ENCODE results near the gene CAPN6. TPM values are rescaled to one million over a fixed set of nuclear protein-coding genes. Genes with fewer than 3 reads are reported as not detected.

Gene CAPN6
- total RNA-seq, 1 experiment from 2014 or later, result 3.1 TPM

GRCh38 chrX:111216293-111216801 is 53.9 kb downstream of the CAPN6 start:
- H3K9me3 Mint-ChIP-seq, result no peaks in the 10 kb centered on the region
- ChIA-PET POLR2A (no interaction called here), CTCF (no interaction called here)
- ATAC-seq (no peak), DNase-seq (ENCODE audit: low spot score) (no peak)
- no peaks in the 10 kb centered on the region for H3K27me3 Mint-ChIP-seq (ENCODE audit: low read depth)
- peaks cover 8% of the 10 kb centered on the region for H3K4me1 Mint-ChIP-seq
- no peaks in the 10 kb centered on the region for H3K36me3 Mint-ChIP-seq
- H3K4me3 Mint-ChIP-seq, result no peak overlapping the region
- H3K27ac Mint-ChIP-seq, result no peak overlapping the region
- TF ChIP-seq, protein P1, sequence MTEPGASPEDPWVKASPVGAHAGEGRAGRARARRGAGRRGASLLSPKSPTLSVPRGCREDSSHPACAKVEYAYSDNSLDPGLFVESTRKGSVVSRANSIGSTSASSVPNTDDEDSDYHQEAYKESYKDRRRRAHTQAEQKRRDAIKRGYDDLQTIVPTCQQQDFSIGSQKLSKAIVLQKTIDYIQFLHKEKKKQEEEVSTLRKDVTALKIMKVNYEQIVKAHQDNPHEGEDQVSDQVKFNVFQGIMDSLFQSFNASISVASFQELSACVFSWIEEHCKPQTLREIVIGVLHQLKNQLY (CRISPR knock-in tag; IDR thresholded peaks at IDR 0.05), result no peak
- no peak for TF ChIP-seq MYBL2 (CRISPR knock-in tag; IDR thresholded peaks at IDR 0.05)
- no peak for TF ChIP-seq ZNF263 (CRISPR knock-in tag; IDR thresholded peaks at IDR 0.05; ENCODE audit: low read depth)

GRCh38 chrX:111207851-111208250 is 62.4 kb downstream of the CAPN6 start:
- CTCF ChIA-PET, result no interaction called here
- Mint-ChIP-seq H3K36me3 (no peaks in the 10 kb centered on the region), H3K9me3 (no peaks in the 10 kb centered on the region), H3K4me3 (no peak overlapping the region), H3K4me1 (no peaks in the 10 kb centered on the region), H3K27me3 (ENCODE audit: low read depth) (no peaks in the 10 kb centered on the region), H3K27ac (no peak overlapping the region)
- DNase-seq (ENCODE audit: low spot score), result no peak
- TF ChIP-seq ELF4 (CRISPR knock-in tag; IDR thresholded peaks at IDR 0.05; ENCODE audit: low read depth) (no peak), JAZF1 (CRISPR knock-in tag; IDR thresholded peaks at IDR 0.05) (no peak), NR1H2 (CRISPR knock-in tag; IDR thresholded peaks at IDR 0.05) (no peak), AFF4 (CRISPR knock-in tag; IDR thresholded peaks at IDR 0.05; ENCODE audit: borderline replicate concordance) (no peak)
- ATAC-seq, result no peak
- POLR2A ChIA-PET, result no interaction called here

DNA sequence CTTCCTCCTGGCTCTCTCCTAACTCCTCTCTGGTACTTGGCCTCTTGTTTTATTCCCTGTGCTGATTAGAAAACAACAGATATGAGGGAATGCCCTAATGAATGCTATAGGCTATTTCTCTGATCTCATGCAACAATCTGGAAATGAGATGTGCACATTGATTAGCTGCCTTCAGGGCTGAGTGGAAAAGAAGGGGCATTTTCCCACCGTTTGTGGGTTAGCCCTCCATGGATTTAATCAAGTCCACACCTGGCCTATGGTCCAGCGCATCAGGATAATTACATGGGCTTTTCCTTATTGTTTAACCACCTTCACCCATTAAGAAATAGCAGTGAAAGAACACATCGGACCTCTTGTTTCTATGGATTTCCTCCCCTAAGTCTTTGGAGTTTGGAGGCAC is 70.0 kb downstream of the CAPN6 start:
- Mint-ChIP-seq H3K36me3 (no peaks in the 10 kb centered on the region), H3K4me3 (no peak overlapping the region), H3K9me3 (no peaks in the 10 kb centered on the region), H3K27ac (no peak overlapping the region), H3K27me3 (ENCODE audit: low read depth) (no peaks in the 10 kb centered on the region), H3K4me1 (no peaks in the 10 kb centered on the region)
- TF ChIP-seq FOXP1 (CRISPR knock-in tag; IDR thresholded peaks at IDR 0.05; ENCODE audit: borderline replicate concordance) (no peak), NFYB (CRISPR knock-in tag; conservative IDR thresholded peaks at IDR 0.05; ENCODE audit: low read depth) (no peak), NFE2L1 (CRISPR knock-in tag; IDR thresholded peaks at IDR 0.05) (no peak), ZNF416 (CRISPR knock-in tag; IDR thresholded peaks at IDR 0.05) (no peak), JUN (CRISPR knock-in tag; IDR thresholded peaks at IDR 0.05) (no peak), E2F1 (CRISPR knock-in tag; IDR thresholded peaks at IDR 0.05) (no peak), ZNF423 (CRISPR knock-in tag; IDR thresholded peaks at IDR 0.05) (no peak), ZNF317 (CRISPR knock-in tag; IDR thresholded peaks at IDR 0.05; ENCODE audit: borderline replicate concordance, low read depth) (no peak)
- TF ChIP-seq, protein P2, sequence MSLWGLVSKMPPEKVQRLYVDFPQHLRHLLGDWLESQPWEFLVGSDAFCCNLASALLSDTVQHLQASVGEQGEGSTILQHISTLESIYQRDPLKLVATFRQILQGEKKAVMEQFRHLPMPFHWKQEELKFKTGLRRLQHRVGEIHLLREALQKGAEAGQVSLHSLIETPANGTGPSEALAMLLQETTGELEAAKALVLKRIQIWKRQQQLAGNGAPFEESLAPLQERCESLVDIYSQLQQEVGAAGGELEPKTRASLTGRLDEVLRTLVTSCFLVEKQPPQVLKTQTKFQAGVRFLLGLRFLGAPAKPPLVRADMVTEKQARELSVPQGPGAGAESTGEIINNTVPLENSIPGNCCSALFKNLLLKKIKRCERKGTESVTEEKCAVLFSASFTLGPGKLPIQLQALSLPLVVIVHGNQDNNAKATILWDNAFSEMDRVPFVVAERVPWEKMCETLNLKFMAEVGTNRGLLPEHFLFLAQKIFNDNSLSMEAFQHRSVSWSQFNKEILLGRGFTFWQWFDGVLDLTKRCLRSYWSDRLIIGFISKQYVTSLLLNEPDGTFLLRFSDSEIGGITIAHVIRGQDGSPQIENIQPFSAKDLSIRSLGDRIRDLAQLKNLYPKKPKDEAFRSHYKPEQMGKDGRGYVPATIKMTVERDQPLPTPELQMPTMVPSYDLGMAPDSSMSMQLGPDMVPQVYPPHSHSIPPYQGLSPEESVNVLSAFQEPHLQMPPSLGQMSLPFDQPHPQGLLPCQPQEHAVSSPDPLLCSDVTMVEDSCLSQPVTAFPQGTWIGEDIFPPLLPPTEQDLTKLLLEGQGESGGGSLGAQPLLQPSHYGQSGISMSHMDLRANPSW (CRISPR knock-in tag; conservative IDR thresholded peaks at IDR 0.05; ENCODE audit: low read depth), result no peak
- TF ChIP-seq, protein P3, sequence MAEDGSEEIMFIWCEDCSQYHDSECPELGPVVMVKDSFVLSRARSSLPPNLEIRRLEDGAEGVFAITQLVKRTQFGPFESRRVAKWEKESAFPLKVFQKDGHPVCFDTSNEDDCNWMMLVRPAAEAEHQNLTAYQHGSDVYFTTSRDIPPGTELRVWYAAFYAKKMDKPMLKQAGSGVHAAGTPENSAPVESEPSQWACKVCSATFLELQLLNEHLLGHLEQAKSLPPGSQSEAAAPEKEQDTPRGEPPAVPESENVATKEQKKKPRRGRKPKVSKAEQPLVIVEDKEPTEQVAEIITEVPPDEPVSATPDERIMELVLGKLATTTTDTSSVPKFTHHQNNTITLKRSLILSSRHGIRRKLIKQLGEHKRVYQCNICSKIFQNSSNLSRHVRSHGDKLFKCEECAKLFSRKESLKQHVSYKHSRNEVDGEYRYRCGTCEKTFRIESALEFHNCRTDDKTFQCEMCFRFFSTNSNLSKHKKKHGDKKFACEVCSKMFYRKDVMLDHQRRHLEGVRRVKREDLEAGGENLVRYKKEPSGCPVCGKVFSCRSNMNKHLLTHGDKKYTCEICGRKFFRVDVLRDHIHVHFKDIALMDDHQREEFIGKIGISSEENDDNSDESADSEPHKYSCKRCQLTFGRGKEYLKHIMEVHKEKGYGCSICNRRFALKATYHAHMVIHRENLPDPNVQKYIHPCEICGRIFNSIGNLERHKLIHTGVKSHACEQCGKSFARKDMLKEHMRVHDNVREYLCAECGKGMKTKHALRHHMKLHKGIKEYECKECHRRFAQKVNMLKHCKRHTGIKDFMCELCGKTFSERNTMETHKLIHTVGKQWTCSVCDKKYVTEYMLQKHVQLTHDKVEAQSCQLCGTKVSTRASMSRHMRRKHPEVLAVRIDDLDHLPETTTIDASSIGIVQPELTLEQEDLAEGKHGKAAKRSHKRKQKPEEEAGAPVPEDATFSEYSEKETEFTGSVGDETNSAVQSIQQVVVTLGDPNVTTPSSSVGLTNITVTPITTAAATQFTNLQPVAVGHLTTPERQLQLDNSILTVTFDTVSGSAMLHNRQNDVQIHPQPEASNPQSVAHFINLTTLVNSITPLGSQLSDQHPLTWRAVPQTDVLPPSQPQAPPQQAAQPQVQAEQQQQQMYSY (CRISPR knock-in tag; IDR thresholded peaks at IDR 0.05), result no peak
- ChIA-PET CTCF (interaction anchor here (0.5 kb wide), 1 partner anchor 245 kb away, joined by 3 read pairs; no protein-coding TSS in a partner anchor), POLR2A (no interaction called here)
- DNase-seq (ENCODE audit: low spot score), result no peak
- ATAC-seq, result no peak

All from WTC11 (cell line).